Stomach (tissue), 4 donors: Measurements from ENCODE around the gene TEAD1.

Experiments used
- CTCF ChIP-seq, 7 experiments: fragments of 450-650 bp in 4 of 7; fragments of 200-600 bp in 3 of 7; sonication (generic) in 3 of 7; IDR thresholded peaks; one replicate each; pipeline ENCODE4 v1.5.1; 2016 to 2019; ENCODE audit warnings: antibody characterized with exemption in 7 of 7, control low read depth in 2 of 7, mild to moderate bottlenecking in 1 of 7
- EP300 ChIP-seq: sonication (generic); formaldehyde crosslinking; IDR thresholded peaks from one replicate; pipeline ENCODE4 v1.6.1; 2017; ENCODE audit warnings: antibody characterized with exemption
- POLR2A ChIP-seq, 4 donors: fragments of 450-650 bp; IDR thresholded peaks; one replicate each; pipeline ENCODE4 v1.6.1; 2016; ENCODE audit warnings: antibody characterized with exemption in 4 of 4, control low read depth in 2 of 4, mild to moderate bottlenecking in 1 of 4, moderate library complexity in 1 of 4

- TF ChIP-seq CTCF (IDR thresholded peaks at IDR 0.05) (no peak), EP300 (no peak), POLR2A (IDR thresholded peaks at IDR 0.05) (no peak)
Measured at GRCh38 chr11:12629601-12630313, 44.5 kb upstream of the TEAD1 start.
